Neural progenitor cell (in vitro differentiated cells): ENCODE data around the gene ELL. TPM values are rescaled to one million over a fixed set of nuclear protein-coding genes. Genes with fewer than 3 reads are reported as not detected.

ENCODE experiments used
- DNase-seq: peaks from one replicate; pipeline ENCODE4 v3.0.0-alpha.2; 2016; ENCODE audit warnings: low spot score
- H2AFZ ChIP-seq: fragments of 200-600 bp; sonication (generic); replicated peaks from 2 replicates; pipeline ENCODE4 v1.6.1; 2016; ENCODE audit warnings: antibody characterized with exemption
- H3F3A ChIP-seq: fragments of 200-600 bp; sonication (generic); 2 replicates; pipeline ENCODE4 v1.6.1; 2016; ENCODE audit warnings: antibody characterized with exemption, low read depth
- H3K27ac ChIP-seq: fragments of 200-600 bp; sonication (generic); 2 replicates; pipeline ENCODE4 v1.5.1; 2016; ENCODE audit warnings: mild to moderate bottlenecking
- H3K27me3 ChIP-seq: fragments of 200-600 bp; sonication (generic); 2 replicates; pipeline ENCODE4 v1.6.1; 2016; ENCODE audit warnings: mild to moderate bottlenecking, moderate library complexity
- H3K36me3 ChIP-seq: fragments of 200-600 bp; sonication (generic); 2 replicates; pipeline ENCODE4 v1.5.1; 2016
- H3K4me1 ChIP-seq: fragments of 200-600 bp; sonication (generic); 2 replicates; pipeline ENCODE4 v1.6.1; 2016; ENCODE audit warnings: mixed run types
- H3K4me2 ChIP-seq: fragments of 200-600 bp; sonication (generic); 2 replicates; pipeline ENCODE4 v1.6.1; 2016
- H3K4me3 ChIP-seq: fragments of 200-600 bp; sonication (generic); 2 replicates; pipeline ENCODE4 v1.5.1; 2016
- H3K79me2 ChIP-seq: fragments of 200-600 bp; sonication (generic); 2 replicates; pipeline ENCODE4 v1.6.1; 2016; ENCODE audit warnings: low read depth
- H3K9ac ChIP-seq: fragments of 200-600 bp; sonication (generic); 2 replicates; pipeline ENCODE4 v1.6.1; 2016
- H3K9me3 ChIP-seq: fragments of 200-600 bp; sonication (generic); 2 replicates; pipeline ENCODE4 v1.5.1; 2016; ENCODE audit warnings: low read depth
- H4K20me1 ChIP-seq: fragments of 200-600 bp; sonication (generic); 2 replicates; pipeline ENCODE4 v1.6.1; 2016; ENCODE audit warnings: low read depth
- H3K27ac Mint-ChIP-seq: 3 replicates; pipeline ENCODE4 v1.8.0; 2021; ENCODE audit warnings: mixed read lengths
- H3K27me3 Mint-ChIP-seq: 2 replicates; pipeline ENCODE4 v1.8.0; 2022; ENCODE audit warnings: low read depth, mild to moderate bottlenecking, inconsistent platforms, moderate library complexity, mixed read lengths; ENCODE audit not compliant: insufficient read depth
- H3K36me3 Mint-ChIP-seq: 3 replicates; pipeline ENCODE4 v1.8.0; 2021; ENCODE audit warnings: mixed read lengths
- H3K4me1 Mint-ChIP-seq: 3 replicates; pipeline ENCODE4 v1.8.0; 2021; ENCODE audit warnings: mixed read lengths
- H3K4me3 Mint-ChIP-seq: 3 replicates; pipeline ENCODE4 v1.8.0; 2021; ENCODE audit warnings: mild to moderate bottlenecking, moderate library complexity, mixed read lengths
- H3K9me3 Mint-ChIP-seq: 3 replicates; pipeline ENCODE4 v1.8.0; 2020; ENCODE audit warnings: mixed read lengths
- CTCF ChIP-seq: fragments of 200-600 bp; sonication (generic); IDR thresholded peaks from 2 replicates; pipeline ENCODE4 v1.5.1; 2017; ENCODE audit warnings: antibody characterized with exemption, mild to moderate bottlenecking
- EZH2 ChIP-seq: fragments of 200-600 bp; sonication (generic); IDR thresholded peaks from 2 replicates; pipeline ENCODE4 v1.6.1; 2017; ENCODE audit warnings: antibody characterized with exemption, mild to moderate bottlenecking, moderate library complexity
- EZH2phosphoT487 ChIP-seq: fragments of 200-600 bp; sonication (generic); IDR thresholded peaks from 2 replicates; pipeline ENCODE4 v1.6.1; 2017; ENCODE audit warnings: antibody characterized with exemption
- total RNA-seq: library from RNA; depleted of rRNA; stranded (reverse); fragments of >200 nt; gene quantifications from 2 replicates; pipeline ENCODE4 v1.2.3, GENCODE V29; 2015; ENCODE audit warnings: low replicate concordance

The ELL gene
- total RNA-seq, 1 donor from 2014 or later = 2.9 TPM

GRCh38 chr19:18533058-18533457 is 11.2 kb upstream of the ELL start:
- Histone ChIP-seq H3K4me3 (no peak overlapping the region), H3F3A (no peaks in the 10 kb centered on the region), H3K36me3 (no peaks in the 10 kb centered on the region), H3K27me3 (no peaks in the 10 kb centered on the region), H3K4me1 (no peaks in the 10 kb centered on the region), H3K9me3 (no peaks in the 10 kb centered on the region), H3K79me2 (no peaks in the 10 kb centered on the region), H3K27ac (no peak overlapping the region), H3K4me2 (no peak overlapping the region), H2AFZ (no peak overlapping the region), H4K20me1 (no peaks in the 10 kb centered on the region), H3K9ac (no peak overlapping the region)
- no peak for DNase-seq
- H3K27me3 Mint-ChIP-seq = peaks cover 7% of the 10 kb centered on the region
- no peak overlapping the region for H3K27ac Mint-ChIP-seq
- no peak overlapping the region for H3K4me3 Mint-ChIP-seq
- H3K4me1 Mint-ChIP-seq = no peaks in the 10 kb centered on the region
- H3K36me3 Mint-ChIP-seq = peaks cover 12% of the 10 kb centered on the region
- H3K9me3 Mint-ChIP-seq = no peaks in the 10 kb centered on the region
- TF ChIP-seq EZH2phosphoT487 (no peak), EZH2 (no peak), CTCF (no peak)

GRCh38 chr19:18532168-18532890 is 10.5 kb upstream of the ELL start:
- no peak for DNase-seq
- no peaks in the 10 kb centered on the region for H3F3A ChIP-seq
- no peaks in the 10 kb centered on the region for H3K9me3 ChIP-seq
- Mint-ChIP-seq H3K4me3 (no peak overlapping the region), H3K27me3 (peaks cover 4% of the 10 kb centered on the region), H3K27ac (no peak overlapping the region), H3K9me3 (no peaks in the 10 kb centered on the region), H3K4me1 (no peaks in the 10 kb centered on the region), H3K36me3 (peaks cover 12% of the 10 kb centered on the region)
- H4K20me1 ChIP-seq = no peaks in the 10 kb centered on the region
- H3K4me3 ChIP-seq = no peak overlapping the region
- H2AFZ ChIP-seq = no peak overlapping the region
- H3K36me3 ChIP-seq = no peaks in the 10 kb centered on the region
- no peak overlapping the region for H3K27ac ChIP-seq
- no peak overlapping the region for H3K9ac ChIP-seq
- H3K4me1 ChIP-seq = no peaks in the 10 kb centered on the region
- TF ChIP-seq EZH2phosphoT487 = no peak
- TF ChIP-seq EZH2 = no peak
- no peak for TF ChIP-seq CTCF
- no peak overlapping the region for H3K4me2 ChIP-seq
- H3K79me2 ChIP-seq = no peaks in the 10 kb centered on the region
- H3K27me3 ChIP-seq = no peaks in the 10 kb centered on the region

GRCh38 chr19:18531485-18531884 is 9.6 kb upstream of the ELL start:
- no peak overlapping the region for H3K27ac ChIP-seq
- H3K36me3 ChIP-seq = no peaks in the 10 kb centered on the region
- H3K79me2 ChIP-seq = no peaks in the 10 kb centered on the region
- no peak overlapping the region for H3K4me3 ChIP-seq
- no peaks in the 10 kb centered on the region for H3F3A ChIP-seq
- no peak overlapping the region for H3K27ac Mint-ChIP-seq
- no peaks in the 10 kb centered on the region for H3K27me3 Mint-ChIP-seq
- DNase-seq = no peak
- no peak overlapping the region for H3K4me3 Mint-ChIP-seq
- no peaks in the 10 kb centered on the region for H3K27me3 ChIP-seq
- no peaks in the 10 kb centered on the region for H3K9me3 Mint-ChIP-seq
- no peak for TF ChIP-seq CTCF
- no peak for TF ChIP-seq EZH2phosphoT487
- TF ChIP-seq EZH2 = no peak
- H2AFZ ChIP-seq = no peak overlapping the region
- H3K9ac ChIP-seq = no peak overlapping the region
- H3K4me1 ChIP-seq = no peaks in the 10 kb centered on the region
- H3K4me2 ChIP-seq = no peak overlapping the region
- no peaks in the 10 kb centered on the region for H3K4me1 Mint-ChIP-seq
- no peaks in the 10 kb centered on the region for H3K9me3 ChIP-seq
- no peaks in the 10 kb centered on the region for H4K20me1 ChIP-seq
- H3K36me3 Mint-ChIP-seq = peaks cover 9% of the 10 kb centered on the region
